Measurements from ENCODE around the gene XPNPEP1. TPM values are rescaled to one million over a fixed set of nuclear protein-coding genes. Genes with fewer than 3 reads are reported as not detected.

The XPNPEP1 gene
- total and polyA plus RNA-seq, 4 donors = 28.4 to 68.9 (median 43.2) TPM

GRCh38 chr10:109931163-109931562, 7.9 kb upstream of the XPNPEP1 start:
- ATAC-seq (ENCODE audit: low FRiP score) (peak; percentile 33), DNase-seq (no peak)
- H3K4me3 ChIP-seq (ENCODE audit: low read length in 2 of 2) = no peak overlapping the region
- peaks cover 0 to 5% of the 10 kb centered on the region in 2 donors for H3K4me1 ChIP-seq (ENCODE audit: control insufficient read depth in 1 of 2, insufficient read depth in 2 of 2, low read length in 2 of 2)
- H3K27me3 ChIP-seq (ENCODE audit: control insufficient read depth in 1 of 2, insufficient read depth in 2 of 2, low read length in 1 of 2) = no peaks in the 10 kb centered on the region
- intact Hi-C loops (cut with DNase I) = loop anchor here in 1 of 2 donors (5.0 kb wide), 1 partner anchor 34 kb away; no protein-coding TSS in a partner anchor
- H3K27ac ChIP-seq (ENCODE audit: low read depth in 1 of 2, low read length in 2 of 2) = no peak overlapping the region
- no peaks in the 10 kb centered on the region for H3K9me3 ChIP-seq (ENCODE audit: control insufficient read depth, low read length)
- WGBS, 2 donors = 98 to 100% methylated on average over 1 of the region's 1 CpG
- H3K36me3 ChIP-seq (ENCODE audit: control insufficient read depth in 1 of 2, insufficient read depth in 2 of 2, low read length in 1 of 2) = no peaks in the 10 kb centered on the region

- H3K27ac ChIP-seq (ENCODE audit: low read depth in 1 of 2, low read length in 2 of 2) = no peak overlapping the region
- no peaks in the 10 kb centered on the region for H3K36me3 ChIP-seq (ENCODE audit: control insufficient read depth in 1 of 2, insufficient read depth in 2 of 2, low read length in 1 of 2)
- no peaks in the 10 kb centered on the region for H3K9me3 ChIP-seq (ENCODE audit: control insufficient read depth, low read length)
- no peak for DNase-seq
- H3K4me1 ChIP-seq (ENCODE audit: control insufficient read depth in 1 of 2, insufficient read depth in 2 of 2, low read length in 2 of 2) = peaks cover 0 to 5% of the 10 kb centered on the region in 2 donors
- no peak overlapping the region for H3K4me3 ChIP-seq (ENCODE audit: low read length in 2 of 2)
- 59 to 67% methylated on average over 3 of the region's 3 CpGs for WGBS, 2 donors
- no peaks in the 10 kb centered on the region for H3K27me3 ChIP-seq (ENCODE audit: control insufficient read depth in 1 of 2, insufficient read depth in 2 of 2, low read length in 1 of 2)
- intact Hi-C loops (cut with DNase I) = loop anchor here in 1 of 2 donors (5.0 kb wide), 1 partner anchor 32 kb away; no protein-coding TSS in a partner anchor
- ATAC-seq (ENCODE audit: low FRiP score) = no peak
Measured at GRCh38 chr10:109929501-109930219, 6.3 kb upstream of the XPNPEP1 start.

- Histone ChIP-seq H3K27ac (ENCODE audit: low read depth in 1 of 2, low read length in 2 of 2) (no peak overlapping the region), H3K27me3 (ENCODE audit: control insufficient read depth in 1 of 2, insufficient read depth in 2 of 2, low read length in 1 of 2) (no peaks in the 10 kb centered on the region), H3K4me1 (ENCODE audit: control insufficient read depth in 1 of 2, insufficient read depth in 2 of 2, low read length in 2 of 2) (peaks cover 0 to 5% of the 10 kb centered on the region in 2 donors), H3K36me3 (ENCODE audit: control insufficient read depth in 1 of 2, insufficient read depth in 2 of 2, low read length in 1 of 2) (no peaks in the 10 kb centered on the region), H3K4me3 (ENCODE audit: low read length in 2 of 2) (no peak overlapping the region), H3K9me3 (ENCODE audit: control insufficient read depth, low read length) (no peaks in the 10 kb centered on the region)
- 94% methylated on average over 1 of the region's 1 CpG for WGBS, 2 donors
- no peak for ATAC-seq (ENCODE audit: low FRiP score)
- no peak for DNase-seq
- intact Hi-C loops (cut with DNase I) = no loop called here
Measured at GRCh38 chr10:109928475-109928891, 5.2 kb upstream of the XPNPEP1 start.

DNA sequence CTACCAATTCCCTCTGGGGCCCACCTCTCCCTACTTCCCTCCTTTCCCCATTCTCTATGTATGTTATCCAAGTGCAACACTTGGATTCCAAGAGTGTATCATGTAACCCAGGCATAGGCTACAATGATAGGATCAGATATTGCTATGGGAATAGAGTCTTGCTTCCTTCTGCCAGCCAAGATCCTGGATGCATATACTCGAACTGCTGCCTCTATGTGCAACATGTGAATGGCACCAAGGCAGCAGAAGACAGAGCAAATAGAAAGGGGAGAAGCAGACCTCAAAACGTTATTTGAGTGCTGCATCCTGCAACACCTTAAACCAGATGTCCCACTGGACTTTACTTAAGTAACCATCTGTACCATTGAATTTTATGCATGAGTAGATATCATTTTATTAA, 3.5 kb upstream of the XPNPEP1 start:
- ATAC-seq (ENCODE audit: low FRiP score) (no peak), DNase-seq (no peak)
- Histone ChIP-seq H3K36me3 (ENCODE audit: control insufficient read depth in 1 of 2, insufficient read depth in 2 of 2, low read length in 1 of 2) (no peaks in the 10 kb centered on the region), H3K27ac (ENCODE audit: low read depth in 1 of 2, low read length in 2 of 2) (no peak overlapping the region), H3K4me3 (ENCODE audit: low read length in 2 of 2) (no peak overlapping the region), H3K27me3 (ENCODE audit: control insufficient read depth in 1 of 2, insufficient read depth in 2 of 2, low read length in 1 of 2) (no peaks in the 10 kb centered on the region), H3K9me3 (ENCODE audit: control insufficient read depth, low read length) (no peaks in the 10 kb centered on the region), H3K4me1 (ENCODE audit: control insufficient read depth in 1 of 2, insufficient read depth in 2 of 2, low read length in 2 of 2) (peaks cover under 1 to 5% of the 10 kb centered on the region in 2 donors)
- intact Hi-C loops (cut with DNase I) = no loop called here
- 72 to 76% methylated on average over 2 of the region's 2 CpGs for WGBS, 2 donors

DNA sequence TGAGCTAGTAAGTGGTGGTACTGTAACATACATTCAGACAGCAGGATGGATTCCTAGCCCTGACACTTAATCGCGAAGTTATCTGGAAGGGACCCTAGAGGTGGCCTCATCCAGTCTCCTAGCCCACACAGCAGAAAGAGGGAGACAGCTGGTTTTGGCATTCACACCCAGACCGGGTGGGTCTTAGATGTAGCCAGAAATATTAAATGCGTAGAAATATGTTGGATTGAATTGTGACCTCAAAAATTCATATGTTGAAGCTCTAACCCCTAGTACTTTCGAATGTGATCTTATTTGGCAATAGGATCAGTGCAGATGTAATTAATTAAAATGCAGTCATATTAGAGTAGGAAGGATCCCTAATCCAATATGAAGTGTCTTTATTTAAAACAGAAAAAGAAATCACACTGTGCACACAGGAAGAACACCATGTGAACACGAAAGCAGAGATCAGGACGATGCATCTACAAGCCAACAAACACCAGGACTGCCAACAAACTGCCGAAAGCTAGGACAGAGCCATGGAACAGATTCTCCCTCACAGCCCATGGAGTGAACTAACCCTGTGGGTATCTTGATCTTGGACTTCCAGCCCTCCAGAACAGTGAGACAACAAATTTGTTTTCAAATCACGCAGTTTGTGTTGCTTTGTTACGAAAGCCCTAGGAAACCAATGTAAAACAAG, 2.9 kb upstream of the XPNPEP1 start:
- DNase-seq (no peak), ATAC-seq (ENCODE audit: low FRiP score) (no peak)
- Histone ChIP-seq H3K4me3 (ENCODE audit: low read length in 2 of 2) (no peak overlapping the region), H3K27ac (ENCODE audit: low read depth in 1 of 2, low read length in 2 of 2) (no peak overlapping the region), H3K27me3 (ENCODE audit: control insufficient read depth in 1 of 2, insufficient read depth in 2 of 2, low read length in 1 of 2) (no peaks in the 10 kb centered on the region), H3K4me1 (ENCODE audit: control insufficient read depth in 1 of 2, insufficient read depth in 2 of 2, low read length in 2 of 2) (peaks cover 5% of the 10 kb centered on the region in 2 donors), H3K36me3 (ENCODE audit: control insufficient read depth in 1 of 2, insufficient read depth in 2 of 2, low read length in 1 of 2) (no peaks in the 10 kb centered on the region), H3K9me3 (ENCODE audit: control insufficient read depth, low read length) (no peaks in the 10 kb centered on the region)
- 78 to 81% methylated on average over 10 of the region's 10 CpGs for WGBS, 2 donors
- intact Hi-C loops (cut with DNase I) = no loop called here

- Histone ChIP-seq H3K4me1 (ENCODE audit: control insufficient read depth in 1 of 2, insufficient read depth in 2 of 2, low read length in 2 of 2) (peaks cover 5% of the 10 kb centered on the region in 2 donors), H3K27ac (ENCODE audit: low read depth in 1 of 2, low read length in 2 of 2) (no peak overlapping the region), H3K36me3 (ENCODE audit: control insufficient read depth in 1 of 2, insufficient read depth in 2 of 2, low read length in 1 of 2) (no peaks in the 10 kb centered on the region), H3K27me3 (ENCODE audit: control insufficient read depth in 1 of 2, insufficient read depth in 2 of 2, low read length in 1 of 2) (no peaks in the 10 kb centered on the region), H3K9me3 (ENCODE audit: control insufficient read depth, low read length) (no peaks in the 10 kb centered on the region), H3K4me3 (ENCODE audit: low read length in 2 of 2) (no peak overlapping the region)
- DNase-seq = no peak
- WGBS, 2 donors = 53 to 54% methylated on average over 5 of the region's 5 CpGs
- ATAC-seq (ENCODE audit: low FRiP score) = no peak
- intact Hi-C loops (cut with DNase I) = loop anchor here in 1 of 2 donors (5.0 kb wide), 2 partner anchors 37 to 43 kb away; no protein-coding TSS in a partner anchor
Measured at GRCh38 chr10:109924967-109925620, 1.8 kb upstream of the XPNPEP1 start.

- Histone ChIP-seq H3K4me1 (ENCODE audit: control insufficient read depth in 1 of 2, insufficient read depth in 2 of 2, low read length in 2 of 2) (peaks cover 5% of the 10 kb centered on the region in 2 donors), H3K4me3 (ENCODE audit: low read length in 2 of 2) (no peak overlapping the region), H3K9me3 (ENCODE audit: control insufficient read depth, low read length) (no peaks in the 10 kb centered on the region), H3K27ac (ENCODE audit: low read depth in 1 of 2, low read length in 2 of 2) (no peak overlapping the region), H3K27me3 (ENCODE audit: control insufficient read depth in 1 of 2, insufficient read depth in 2 of 2, low read length in 1 of 2) (no peaks in the 10 kb centered on the region), H3K36me3 (ENCODE audit: control insufficient read depth in 1 of 2, insufficient read depth in 2 of 2, low read length in 1 of 2) (no peaks in the 10 kb centered on the region)
- no peak for ATAC-seq (ENCODE audit: low FRiP score)
- WGBS, 2 donors = 97% methylated on average over 7 of the region's 7 CpGs
- intact Hi-C loops (cut with DNase I) = loop anchor here in 1 of 2 donors (5.0 kb wide), 2 partner anchors 38 to 42 kb away; no protein-coding TSS in a partner anchor
- DNase-seq = no peak
Measured at GRCh38 chr10:109924087-109924486, 776 bp upstream of the XPNPEP1 start.

DNA sequence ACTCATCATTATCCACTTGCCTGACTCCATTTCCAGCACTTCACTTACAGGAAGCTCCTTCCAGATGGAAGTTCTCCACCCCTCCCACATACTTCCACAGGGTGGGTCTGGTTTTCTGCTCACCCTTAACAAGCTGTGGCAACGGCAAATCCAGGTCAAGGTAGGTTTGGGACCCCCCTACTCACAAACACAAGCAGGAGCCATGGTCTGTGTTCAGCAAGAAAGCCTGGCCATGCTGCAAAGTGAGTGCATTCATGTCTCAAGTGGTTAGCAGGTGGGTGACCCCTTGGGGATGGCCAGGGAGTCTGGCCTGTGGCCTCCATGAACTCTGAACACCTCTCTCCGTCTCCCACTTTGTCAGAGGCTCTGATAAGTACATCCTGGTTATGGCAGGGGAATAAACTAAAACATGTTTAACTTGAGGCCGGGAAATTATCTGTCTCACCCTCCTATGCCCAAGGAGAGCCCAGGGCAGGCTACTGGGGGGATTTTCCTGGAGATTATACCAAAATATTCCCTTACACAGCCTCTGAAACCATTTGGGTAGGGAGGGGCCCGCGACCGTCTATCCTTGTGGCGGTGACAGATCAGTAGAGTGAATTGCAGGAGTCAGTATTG, 844 bp downstream of the XPNPEP1 start:
- Histone ChIP-seq H3K4me3 (ENCODE audit: low read length in 2 of 2) (peak overlapping the region; percentile 85 to 92), H3K36me3 (ENCODE audit: control insufficient read depth in 1 of 2, insufficient read depth in 2 of 2, low read length in 1 of 2) (no peaks in the 10 kb centered on the region), H3K9me3 (ENCODE audit: control insufficient read depth, low read length) (no peaks in the 10 kb centered on the region), H3K4me1 (ENCODE audit: control insufficient read depth in 1 of 2, insufficient read depth in 2 of 2, low read length in 2 of 2) (peaks cover 0 to 5% of the 10 kb centered on the region in 2 donors), H3K27me3 (ENCODE audit: control insufficient read depth in 1 of 2, insufficient read depth in 2 of 2, low read length in 1 of 2) (no peaks in the 10 kb centered on the region), H3K27ac (ENCODE audit: low read depth in 1 of 2, low read length in 2 of 2) (peak overlapping the region; percentile 24 to 92)
- WGBS, 2 donors = 9 to 10% methylated on average over 7 of the region's 7 CpGs
- ATAC-seq (ENCODE audit: low FRiP score) (no peak), DNase-seq (no peak)
- intact Hi-C loops (cut with DNase I) = loop anchor here in 1 of 2 donors (5.0 kb wide), 2 partner anchors 40 kb away; no protein-coding TSS in a partner anchor
